Activated T-helper 9 cell treated with anti-CD3 and anti-CD28 coated beads, Interleukin-2, amount 50 U/mL, for 16 hours (primary cell): ENCODE results near the gene RFESD.

Experiments
- DNase-seq: peaks from one replicate; pipeline ENCODE4 v3.0.0-alpha.2; 2020; ENCODE audit warnings: low read depth

The RFESD gene

DNA sequence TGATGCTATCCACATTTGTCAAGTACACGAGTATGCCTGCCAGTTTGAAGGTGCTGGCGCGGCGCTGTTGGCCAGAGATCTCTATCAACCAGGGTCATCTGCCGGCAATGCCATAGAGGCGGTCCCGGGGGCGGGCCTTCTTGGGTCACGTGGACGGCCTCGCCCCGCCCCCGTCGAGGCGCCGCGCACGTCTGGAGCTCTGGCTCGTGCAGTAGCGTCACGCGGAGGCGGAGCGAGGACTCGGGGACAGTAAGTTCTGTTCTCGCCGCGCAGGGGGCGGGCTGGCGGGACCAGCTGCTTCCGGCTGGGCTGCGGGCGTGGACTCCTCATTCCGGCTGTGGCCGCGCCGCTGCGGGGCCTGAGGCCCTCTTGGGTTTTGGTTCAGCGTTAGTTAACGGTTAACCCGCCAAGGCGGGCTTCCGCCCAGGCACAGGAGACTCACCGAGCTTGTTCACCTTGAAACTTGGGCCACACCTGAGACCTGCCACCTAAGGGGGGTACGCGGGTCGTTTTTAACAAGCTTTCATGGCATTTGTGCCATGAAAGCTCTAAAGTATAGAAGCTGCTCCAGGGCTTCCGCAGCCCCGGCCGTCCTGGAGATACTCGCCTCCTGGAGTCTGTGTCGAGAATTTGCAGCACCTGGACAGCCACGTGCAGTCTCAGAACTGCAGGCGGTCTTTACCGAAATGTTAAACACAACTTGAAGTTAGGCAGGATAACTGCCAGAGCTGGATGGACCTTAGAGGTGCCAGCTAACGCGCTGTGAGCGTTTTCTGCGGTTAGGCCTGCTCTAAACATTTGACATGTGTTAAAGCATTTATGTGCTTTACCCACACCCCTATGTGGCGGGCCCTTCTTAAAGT is at the start of gene RFESD:
TSS of gene RFESD (plus strand) at position 209 of the 863 bp plus-strand sequence. CDS start 5,495 bp downstream, outside the sequence.
- DNase-seq, result peak; percentile 93

DNA sequence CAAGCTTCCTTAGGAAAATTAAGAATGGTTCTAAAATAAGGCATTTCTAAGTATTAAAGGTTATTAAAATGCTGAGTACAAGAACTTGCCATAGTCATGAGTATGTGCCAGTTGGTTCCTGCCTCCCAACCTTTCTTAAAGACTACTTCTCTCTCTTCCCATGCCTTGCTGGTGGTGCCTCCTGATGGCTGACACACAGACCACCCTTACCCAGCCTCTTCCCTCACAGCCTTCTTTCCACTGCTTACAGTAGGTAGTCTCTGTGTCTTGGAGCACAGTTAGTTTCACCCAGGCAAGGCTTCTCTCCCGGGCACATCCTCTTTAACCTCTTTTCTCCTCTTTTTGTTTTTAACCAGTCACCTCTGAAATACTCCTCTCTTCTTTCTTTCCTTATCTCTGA is 47.3 kb upstream of the RFESD start:
- no peak for DNase-seq

DNA sequence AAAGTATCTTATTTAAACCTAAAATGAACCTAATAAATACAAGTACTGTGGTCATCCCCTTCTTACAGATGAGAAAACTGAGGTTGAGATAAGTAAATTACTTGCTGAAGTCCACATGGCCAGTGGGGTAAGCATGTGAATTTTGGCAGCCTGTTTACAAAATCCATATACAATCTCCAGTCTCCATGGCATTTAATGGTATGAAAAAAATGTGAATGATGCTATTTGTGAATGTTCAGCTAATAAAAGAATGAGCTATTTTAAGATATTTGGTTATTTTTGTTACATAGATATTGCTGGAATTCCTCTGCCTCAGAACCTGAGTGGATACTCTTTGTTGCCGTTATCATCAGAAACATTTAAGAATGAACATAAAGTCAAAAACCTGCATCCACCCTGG is 46.0 kb upstream of the RFESD start:
- DNase-seq, result no peak

DNA sequence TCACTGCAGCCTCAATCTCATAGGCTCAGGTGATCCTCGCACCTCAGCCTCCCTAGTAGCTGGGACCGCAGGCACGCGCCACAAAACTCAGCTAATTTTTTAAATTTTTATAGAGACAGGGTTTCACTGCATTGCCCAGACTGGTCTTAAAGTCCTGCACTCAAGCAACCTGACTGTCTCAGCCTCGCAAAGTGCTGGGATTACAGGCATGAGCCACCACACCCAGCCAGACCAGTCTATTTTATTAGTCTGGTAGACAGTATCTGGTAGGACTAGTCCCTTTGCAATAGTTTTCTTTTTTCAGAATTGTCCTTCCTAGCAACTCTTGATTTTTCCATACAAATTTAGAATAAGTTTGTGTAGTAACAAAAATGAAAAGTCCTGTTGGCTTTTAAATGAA is 40.8 kb upstream of the RFESD start:
- DNase-seq, result no peak

DNA sequence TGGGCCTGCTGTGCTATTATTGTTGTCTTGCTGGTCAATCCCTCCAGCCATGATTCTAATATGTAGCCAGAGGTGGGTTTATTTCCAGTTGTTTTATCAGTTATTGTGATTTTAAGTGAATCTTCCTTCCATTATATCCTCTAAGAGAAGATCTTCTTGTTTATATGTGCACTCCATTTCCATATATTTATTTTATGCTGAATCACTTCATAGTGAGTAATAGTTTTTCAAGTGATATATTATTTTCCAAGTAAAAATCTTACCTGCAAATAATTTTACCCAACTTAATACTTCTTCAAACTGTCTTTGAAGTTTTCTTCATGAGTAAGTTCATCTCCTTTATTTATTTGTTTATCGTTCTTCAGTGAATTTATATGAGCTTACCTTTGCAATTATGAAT is 40.2 kb upstream of the RFESD start:
- DNase-seq, result no peak

DNA sequence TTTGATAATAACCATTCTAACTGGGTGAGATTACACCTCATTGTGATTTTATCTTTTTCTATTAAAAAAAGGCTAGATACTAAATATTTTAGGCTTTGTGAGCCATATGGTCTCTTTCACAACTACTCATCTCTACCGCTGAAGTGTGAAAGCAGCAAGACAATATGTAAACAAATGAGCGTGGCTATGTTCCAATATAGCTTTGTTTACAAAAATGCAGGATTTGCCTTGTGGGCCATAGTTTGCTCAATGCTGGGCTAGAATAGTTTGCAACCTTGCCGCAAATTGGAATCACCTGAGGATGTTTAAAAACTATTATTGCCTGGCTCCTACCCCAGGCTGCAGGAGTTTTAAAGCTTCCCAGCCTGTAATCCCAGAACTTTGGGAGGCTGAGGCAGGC is 36.9 kb upstream of the RFESD start:
- DNase-seq, result no peak

DNA sequence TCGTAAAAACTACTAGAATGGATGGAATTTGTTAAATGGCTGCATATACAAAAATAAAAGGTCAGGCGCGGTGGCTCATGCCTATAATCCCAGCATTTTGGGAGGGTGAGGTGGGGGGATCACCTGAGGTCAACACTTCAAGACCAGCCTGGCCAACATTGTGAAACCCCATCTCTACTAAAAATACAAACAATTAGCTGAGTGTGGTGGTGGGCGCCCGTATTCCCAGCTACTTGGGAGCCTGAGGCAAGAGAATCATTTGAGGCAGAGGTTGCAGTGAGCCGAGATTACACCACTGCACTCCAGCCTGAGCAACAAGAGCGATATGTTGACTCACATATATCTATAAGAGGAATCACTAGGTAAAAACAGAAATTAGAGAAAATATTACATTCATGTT is 36.0 kb upstream of the RFESD start:
- no peak for DNase-seq

DNA sequence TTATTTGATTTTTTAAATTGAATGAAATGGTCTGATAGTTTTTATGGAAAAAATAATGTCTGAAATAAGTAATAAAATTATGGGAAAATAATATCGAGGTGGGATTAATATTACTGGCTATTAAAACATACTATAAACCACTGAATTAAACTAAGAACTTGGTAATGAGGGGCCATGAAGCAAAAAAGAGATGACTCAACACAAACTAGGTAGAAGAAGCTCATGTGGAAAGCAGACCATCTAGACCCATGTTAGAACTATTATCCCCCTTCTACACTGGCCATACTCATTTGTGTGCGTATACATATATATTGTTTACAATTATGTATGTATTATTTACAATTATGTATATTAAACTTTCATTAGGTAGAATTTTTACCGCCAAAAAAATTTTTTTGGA is 35.2 kb upstream of the RFESD start:
- DNase-seq, result no peak

DNA sequence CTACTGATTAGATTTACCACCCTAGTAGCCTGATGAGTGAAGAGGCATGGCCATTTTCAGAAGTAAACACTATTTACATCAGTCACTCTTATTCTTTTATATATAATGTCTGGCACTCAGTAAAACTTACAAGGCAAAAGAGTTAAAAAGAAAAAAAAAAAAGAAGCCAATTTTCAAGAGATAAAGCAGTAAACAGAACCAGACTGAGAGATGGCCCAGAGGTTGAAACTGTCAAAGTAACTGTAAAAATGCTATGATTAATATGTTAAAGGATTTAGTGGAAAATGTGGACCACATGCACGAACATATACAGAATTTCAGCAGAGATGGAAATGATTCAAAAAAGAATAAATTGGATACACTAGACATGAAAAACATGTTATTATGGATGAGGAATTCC is 33.1 kb upstream of the RFESD start:
- DNase-seq, result no peak

DNA sequence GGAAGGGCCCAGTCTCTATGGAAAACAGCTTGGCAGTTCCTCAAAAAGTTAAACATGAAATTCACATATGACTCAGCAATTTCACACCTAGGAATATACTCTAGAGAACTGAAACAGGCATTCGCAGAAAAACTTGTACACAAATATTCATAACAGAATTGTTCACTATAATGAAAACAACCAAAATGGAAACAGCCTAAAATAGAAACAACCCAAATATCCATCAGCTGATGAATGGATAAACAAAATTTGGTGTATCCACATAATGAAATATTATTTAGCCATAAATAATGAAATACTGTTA is 31.5 kb upstream of the RFESD start:
- DNase-seq, result no peak

DNA sequence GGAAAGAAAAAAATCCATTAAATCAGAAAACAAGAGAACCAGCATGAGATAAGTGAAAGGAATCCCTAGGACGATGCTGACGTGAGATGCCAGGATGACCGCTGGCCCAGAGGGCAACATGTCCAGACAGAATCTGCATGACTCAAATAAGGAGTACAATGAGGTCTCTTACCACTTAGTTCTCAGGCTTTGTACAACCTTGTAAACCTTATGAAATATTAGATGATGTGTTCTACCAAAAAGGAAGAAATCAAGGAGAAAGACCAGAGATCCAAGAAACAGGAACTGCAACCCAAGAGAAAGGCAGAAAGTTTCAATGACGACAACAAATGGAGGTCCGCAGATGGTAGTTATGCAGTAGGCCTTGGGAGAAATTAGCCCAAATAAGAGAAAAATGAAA is 29.5 kb upstream of the RFESD start:
- no peak for DNase-seq

DNA sequence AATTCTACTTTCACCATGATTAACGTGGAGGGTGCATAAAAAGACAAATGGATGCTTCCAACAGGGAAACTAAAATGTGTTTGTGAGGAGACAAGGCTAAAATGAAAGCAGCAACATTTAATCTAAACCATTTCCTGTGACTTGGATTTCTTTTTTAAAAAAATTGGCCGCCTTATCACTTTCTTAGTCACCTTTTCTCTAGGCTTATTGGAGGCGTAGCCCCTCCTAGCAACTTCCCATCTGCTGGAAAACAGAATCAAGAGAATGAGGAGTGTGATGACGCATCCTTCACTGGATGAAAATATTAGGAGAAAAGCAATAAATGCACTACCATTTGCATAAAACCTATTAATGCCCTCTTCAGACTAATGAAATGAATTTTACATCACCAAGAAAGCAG is 27.5 kb upstream of the RFESD start:
- DNase-seq, result no peak

DNA sequence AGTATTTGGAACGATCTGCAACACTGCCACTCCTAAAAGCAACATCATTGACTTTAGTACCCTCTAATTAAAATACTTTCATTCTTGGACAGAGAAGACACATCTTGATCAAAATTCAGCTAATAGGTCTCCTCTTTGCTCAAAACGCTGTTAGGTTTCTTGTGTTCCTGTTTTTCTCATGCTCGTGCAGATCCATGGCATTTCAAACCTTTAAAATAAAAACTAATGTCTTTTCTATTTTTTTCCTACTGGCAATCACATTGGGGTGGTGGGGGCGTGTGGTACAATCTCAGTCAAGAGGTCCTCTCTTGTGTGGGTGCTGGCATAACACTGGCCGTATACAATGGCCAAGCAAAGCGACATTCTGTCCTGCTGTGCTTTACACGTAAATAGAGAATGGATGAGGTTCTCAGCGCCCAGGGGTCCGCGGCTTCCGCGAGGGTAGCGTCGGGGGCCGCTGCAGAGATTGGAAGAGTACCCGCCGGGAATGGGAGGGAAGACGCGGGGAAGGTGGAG is 27.0 kb upstream of the RFESD start:
- DNase-seq, result no peak

DNA sequence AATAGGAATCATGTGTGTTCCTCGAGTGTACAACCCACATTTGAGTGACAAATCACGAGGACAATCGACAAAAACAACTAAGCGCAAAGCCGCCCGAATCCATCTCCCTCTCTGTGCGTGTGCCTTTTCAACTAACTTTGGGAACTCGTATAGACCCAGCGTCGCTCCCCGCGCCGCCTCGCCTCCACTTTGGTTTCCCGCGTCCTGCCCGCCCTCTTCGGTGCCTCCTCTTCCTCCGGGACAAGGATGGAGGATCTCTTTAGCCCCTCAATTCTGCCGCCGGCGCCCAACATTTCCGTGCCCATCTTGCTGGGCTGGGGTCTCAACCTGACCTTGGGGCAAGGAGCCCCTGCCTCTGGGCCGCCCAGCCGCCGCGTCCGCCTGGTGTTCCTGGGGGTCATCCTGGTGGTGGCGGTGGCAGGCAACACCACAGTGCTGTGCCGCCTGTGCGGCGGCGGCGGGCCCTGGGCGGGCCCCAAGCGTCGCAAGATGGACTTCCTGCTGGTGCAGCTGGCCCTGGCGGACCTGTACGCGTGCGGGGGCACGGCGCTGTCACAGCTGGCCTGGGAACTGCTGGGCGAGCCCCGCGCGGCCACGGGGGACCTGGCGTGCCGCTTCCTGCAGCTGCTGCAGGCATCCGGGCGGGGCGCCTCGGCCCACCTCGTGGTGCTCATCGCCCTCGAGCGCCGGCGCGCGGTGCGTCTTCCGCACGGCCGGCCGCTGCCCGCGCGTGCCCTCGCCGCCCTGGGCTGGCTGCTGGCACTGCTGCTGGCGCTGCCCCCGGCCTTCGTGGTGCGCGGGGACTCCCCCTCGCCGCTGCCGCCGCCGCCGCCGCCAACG is 26.3 kb upstream of the RFESD start, which contains the start of gene GPR150:
TSS of gene GPR150 (plus strand) at position 58 of the 840 bp plus-strand sequence. CDS start at position 247, 189 bp downstream.
- peak; percentile 60 for DNase-seq

DNA sequence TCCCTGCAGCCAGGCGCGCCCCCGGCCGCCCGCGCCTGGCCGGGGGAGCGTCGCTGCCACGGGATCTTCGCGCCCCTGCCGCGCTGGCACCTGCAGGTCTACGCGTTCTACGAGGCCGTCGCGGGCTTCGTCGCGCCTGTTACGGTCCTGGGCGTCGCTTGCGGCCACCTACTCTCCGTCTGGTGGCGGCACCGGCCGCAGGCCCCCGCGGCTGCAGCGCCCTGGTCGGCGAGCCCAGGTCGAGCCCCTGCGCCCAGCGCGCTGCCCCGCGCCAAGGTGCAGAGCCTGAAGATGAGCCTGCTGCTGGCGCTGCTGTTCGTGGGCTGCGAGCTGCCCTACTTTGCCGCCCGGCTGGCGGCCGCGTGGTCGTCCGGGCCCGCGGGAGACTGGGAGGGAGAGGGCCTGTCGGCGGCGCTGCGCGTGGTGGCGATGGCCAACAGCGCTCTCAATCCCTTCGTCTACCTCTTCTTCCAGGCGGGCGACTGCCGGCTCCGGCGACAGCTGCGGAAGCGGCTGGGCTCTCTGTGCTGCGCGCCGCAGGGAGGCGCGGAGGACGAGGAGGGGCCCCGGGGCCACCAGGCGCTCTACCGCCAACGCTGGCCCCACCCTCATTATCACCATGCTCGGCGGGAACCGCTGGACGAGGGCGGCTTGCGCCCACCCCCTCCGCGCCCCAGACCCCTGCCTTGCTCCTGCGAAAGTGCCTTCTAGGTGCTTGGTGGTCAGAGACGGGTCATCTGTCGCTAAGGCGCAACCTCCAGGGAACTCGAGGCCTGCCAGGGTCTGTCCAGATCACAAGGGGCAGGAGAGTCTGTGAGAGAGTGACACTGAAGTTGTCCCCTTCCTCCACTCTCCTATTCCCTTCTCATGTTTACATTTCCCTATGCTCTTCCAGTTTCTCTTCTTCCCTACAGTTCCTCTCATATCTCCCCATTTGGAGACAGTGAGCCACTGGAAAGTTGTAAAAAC is 25.4 kb upstream of the RFESD start:
- DNase-seq, result peak; percentile 27

DNA sequence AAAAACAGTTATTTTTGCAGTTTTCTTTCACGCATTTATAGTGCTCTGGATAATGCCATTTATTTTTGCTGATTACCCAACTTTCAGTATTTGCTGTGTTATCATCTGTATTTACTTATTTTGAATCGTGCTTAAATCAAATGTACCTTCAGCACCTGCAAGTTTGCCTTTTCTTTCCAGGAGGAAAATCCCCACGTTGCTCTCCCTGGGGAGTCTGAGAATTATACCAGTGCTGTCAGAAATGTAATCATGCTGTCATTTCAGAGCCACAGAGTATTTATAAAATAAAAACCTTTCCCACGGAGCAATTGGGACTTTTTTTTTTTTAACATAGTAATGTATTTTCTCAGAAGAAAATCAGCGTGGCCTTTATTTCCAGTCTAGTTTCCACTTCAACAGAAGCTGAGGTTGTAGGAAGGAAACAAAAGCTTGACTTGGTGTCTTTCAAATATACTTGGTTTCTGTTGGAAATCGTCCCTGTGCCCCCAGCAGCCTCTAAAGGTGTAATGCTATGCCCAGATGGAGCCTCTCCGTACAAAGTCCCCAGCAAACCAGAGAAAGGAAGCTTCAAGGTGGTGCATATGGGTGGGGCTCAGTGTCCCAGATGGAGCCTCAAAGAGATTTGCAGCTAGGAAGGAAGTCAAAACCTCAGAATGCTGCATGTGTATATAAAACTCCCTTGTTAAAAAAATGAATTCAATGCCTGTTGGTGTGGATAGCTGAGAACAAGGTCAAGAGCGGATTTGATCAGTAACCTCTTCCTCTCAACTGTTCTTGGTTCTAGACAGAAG is 24.5 kb upstream of the RFESD start:
- no peak for DNase-seq

DNA sequence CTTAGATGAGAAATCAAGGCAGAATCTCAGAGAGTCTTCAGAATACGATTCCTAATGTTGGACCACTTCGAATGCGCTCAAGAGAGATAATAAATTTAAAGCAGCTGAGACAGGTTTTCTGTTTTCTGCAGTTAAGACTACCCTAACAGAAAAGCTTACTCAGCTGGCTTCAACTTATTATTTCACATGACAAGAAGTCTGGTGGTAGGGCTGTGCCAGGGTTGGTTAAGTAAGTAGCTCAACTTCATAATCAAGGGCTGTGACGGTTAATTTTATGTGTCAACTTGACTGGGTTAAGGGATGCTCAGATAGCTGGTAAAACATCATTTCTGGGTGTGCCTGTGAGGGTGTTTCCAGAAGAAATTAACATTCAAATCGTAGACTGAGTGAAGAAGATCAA is 22.9 kb upstream of the RFESD start:
- no peak for DNase-seq

DNA sequence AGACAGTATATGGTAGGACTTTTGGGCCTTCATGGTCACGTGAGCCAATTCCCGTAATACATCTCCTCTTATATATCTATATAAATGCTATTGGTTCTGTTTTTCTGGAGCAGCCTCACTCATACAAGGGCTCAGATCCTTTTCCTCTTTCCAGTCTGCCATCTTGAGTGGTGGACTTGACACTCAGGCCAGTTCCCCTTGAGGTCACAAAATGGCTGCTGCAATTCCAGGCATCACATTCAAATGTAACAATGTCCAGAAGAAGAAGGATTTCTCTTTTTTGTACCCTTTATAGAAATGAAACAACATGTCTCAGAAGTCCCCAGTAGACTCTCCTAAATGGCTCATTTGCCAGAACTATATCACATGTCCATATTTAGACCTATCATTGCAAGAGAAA is 22.2 kb upstream of the RFESD start:
- no peak for DNase-seq

DNA sequence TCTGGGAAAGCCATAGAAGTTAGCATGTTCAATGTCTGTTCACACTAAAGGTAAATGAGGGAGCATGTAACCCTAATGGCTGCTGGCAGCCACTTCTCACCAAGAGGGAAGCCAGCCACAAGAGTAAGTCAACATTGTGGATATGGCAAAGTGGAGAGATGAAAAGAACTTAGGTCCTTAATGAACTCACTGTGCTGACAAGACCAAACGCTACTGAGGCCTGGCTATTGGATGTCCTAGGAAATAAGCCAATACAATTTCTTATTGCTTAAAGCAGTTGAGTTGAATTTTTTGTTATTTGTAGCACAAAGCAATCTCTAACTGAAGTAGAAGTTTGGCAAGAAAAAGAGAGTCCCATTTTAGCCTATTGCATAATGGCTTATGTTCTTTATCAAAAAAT is 19.9 kb upstream of the RFESD start:
- no peak for DNase-seq

DNA sequence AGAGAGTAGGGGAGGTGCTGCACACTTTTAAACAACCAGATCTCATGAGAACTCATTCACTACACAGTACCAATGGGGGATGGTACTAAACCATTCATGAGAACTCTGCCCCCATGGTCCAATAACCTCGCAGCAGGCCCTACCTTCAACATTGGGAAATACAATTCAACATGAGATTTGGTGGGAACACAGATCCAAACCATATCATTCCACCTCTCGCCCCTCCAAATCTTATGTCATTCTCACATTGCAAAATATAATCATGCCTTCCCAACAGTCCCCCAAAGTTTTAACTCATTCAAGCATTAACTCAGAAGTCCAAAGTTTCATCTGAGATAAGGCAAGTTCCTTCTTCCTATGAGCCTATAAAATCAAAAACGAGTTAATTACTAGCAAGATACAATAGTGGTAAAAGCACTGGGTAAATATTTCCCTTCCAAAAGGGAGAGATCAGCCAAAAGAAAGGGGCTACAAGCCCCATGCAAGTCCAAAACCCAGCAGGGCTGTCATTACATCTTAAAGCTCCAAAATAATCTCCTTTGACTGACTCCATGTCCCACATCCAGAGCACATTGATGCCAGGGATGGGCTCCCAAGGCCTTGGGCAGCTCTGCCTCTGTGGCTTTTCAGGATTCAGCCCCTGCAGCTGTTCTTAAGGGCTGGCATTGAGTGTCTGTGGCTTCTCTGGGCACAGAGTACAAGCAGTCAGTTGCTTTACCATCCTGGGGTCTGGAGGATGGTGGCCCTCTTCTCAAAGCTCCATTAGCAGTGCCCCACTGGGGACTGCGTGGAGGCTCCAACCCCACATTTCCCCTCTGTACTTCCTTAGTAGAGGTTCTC is 18.4 kb upstream of the RFESD start:
- no peak for DNase-seq
